Measurements from ENCODE around the gene GDPD4. TPM values are rescaled to one million over a fixed set of nuclear protein-coding genes. Genes with fewer than 3 reads are reported as not detected.
A peak's percentile ranks its signal among the peaks of the same experiment; 100 is the strongest.
"Not testable (repeated sequence)": the region's sequence is repeated elsewhere in the genome, so short reads cannot be mapped to it uniquely, and the experiment has no call there.

Gene GDPD4
- total RNA-seq, 1 experiment from 2014 or later = not detected

DNA sequence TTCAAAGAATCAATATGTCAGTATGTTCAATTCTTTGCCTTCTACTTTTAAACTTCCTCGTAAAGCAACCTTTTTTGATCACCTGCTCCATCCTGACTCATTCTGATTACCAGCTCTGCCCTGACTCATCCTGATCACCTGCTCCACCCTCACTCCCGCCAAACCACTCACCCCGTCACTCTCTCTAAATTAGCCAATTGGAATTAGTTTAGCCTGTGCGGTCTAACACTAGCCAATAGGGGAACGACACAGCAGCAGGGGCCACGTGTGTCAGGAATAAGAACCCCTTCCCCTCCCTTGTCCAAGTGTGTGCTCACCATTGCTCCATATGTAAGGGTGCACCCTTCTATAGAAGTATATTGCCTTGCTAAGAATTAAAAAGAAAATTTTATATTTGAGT, 1.5 kb downstream of the GDPD4 start:
- intact Hi-C loops (cut with micrococcal nuclease); RAD21 ChIA-PET (ENCODE audit: low non-redundant PET in 1 of 2, low total read pairs in 2 of 2, uncharacterized antibody in 2 of 2, unreplicated experiment in 2 of 2); H3K27ac ChIP-seq (ENCODE audit: low read depth, low read length); BruUV-seq (replicated peaks); H3K36me3 ChIP-seq (ENCODE audit: control insufficient read depth in 1 of 2, insufficient read depth in 2 of 2, low read length in 2 of 2); H3K9ac ChIP-seq (ENCODE audit: low read length); H3K27me3 ChIP-seq (ENCODE audit: insufficient read depth, low read length); H3K9me3 ChIP-seq (ENCODE audit: control insufficient read depth in 1 of 2, insufficient read depth in 1 of 2, low read depth in 1 of 2, low read length in 2 of 2); CTCF ChIA-PET; H3K9me2 ChIP-seq (ENCODE audit: insufficient read depth); H3K79me2 ChIP-seq (ENCODE audit: insufficient read depth, low read length); H4K20me1 ChIP-seq (ENCODE audit: insufficient read depth); H3K4me3 ChIP-seq (replicated peaks in 1 of 2; ENCODE audit: low read depth in 1 of 2, low read length in 2 of 2); POLR2A ChIA-PET: not testable (repeated sequence)
- ATAC-seq = peak; percentile 94
- Histone ChIP-seq H2AFZ (ENCODE audit: low read depth, low read length, poor library complexity, severe bottlenecking) (peak overlapping the region; percentile 62), H3K4me2 (ENCODE audit: low read length) (peak overlapping the region; percentile 34), H3K4me1 (ENCODE audit: control insufficient read depth in 1 of 2, insufficient read depth in 2 of 2, low read length in 2 of 2) (peaks cover 0 to 18% of the 10 kb centered on the region in 2 experiments; a peak in 2 of 4 replicates)
- DNase-seq (ENCODE audit: low read depth, low spot score) = peak; percentile 79
- TF ChIP-seq FOSL1 (IDR thresholded peaks at IDR 0.05; ENCODE audit: low read depth) = peak; percentile 74
- TF ChIP-seq JUND (IDR thresholded peaks at IDR 0.05) = peak; percentile 72
- TF ChIP-seq MAX (IDR thresholded peaks at IDR 0.05) = peak; percentile 79
- TF ChIP-seq SP1 (IDR thresholded peaks at IDR 0.05; ENCODE audit: low read depth) = peak; percentile 49; the same call in 1 of the 2 replicates
- TF ChIP-seq POLR2AphosphoS5 (IDR thresholded peaks at IDR 0.05; ENCODE audit: low read depth, low read length) = 0 out of 2 replicates have a peak, but pooled peaks have one; percentile 18

DNA sequence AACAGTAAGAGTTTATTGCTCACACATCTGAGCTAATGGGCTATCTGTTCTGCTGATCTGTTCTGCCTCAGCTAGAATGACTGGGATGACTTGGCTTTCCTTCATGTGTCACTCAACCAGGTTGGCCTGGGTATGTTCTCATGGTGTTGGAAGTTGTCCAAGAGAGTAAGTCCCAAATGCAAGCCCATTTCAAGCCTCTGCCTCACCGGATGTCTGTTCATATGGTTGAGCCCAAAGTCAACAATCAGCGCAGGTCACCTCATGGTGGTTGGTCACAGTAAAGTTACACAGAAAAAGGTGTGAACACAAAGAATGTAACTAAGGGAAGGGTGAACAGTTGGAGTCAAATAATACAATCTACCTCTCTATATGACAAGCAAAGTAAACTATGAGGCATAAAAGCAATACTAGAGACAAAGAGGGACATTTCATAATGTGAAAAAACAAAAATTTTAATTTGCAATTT, 1.9 kb downstream of the GDPD4 start:
- Histone ChIP-seq H3K4me2 (ENCODE audit: low read length) (peak overlapping the region; percentile 34), H3K27me3 (ENCODE audit: insufficient read depth, low read length) (no peaks in the 10 kb centered on the region), H3K36me3 (ENCODE audit: control insufficient read depth in 1 of 2, insufficient read depth in 2 of 2, low read length in 2 of 2) (no peaks in the 10 kb centered on the region), H2AFZ (ENCODE audit: low read depth, low read length, poor library complexity, severe bottlenecking) (peak overlapping the region; percentile 62), H3K79me2 (ENCODE audit: insufficient read depth, low read length) (no peaks in the 10 kb centered on the region), H3K4me3 (replicated peaks in 1 of 2; ENCODE audit: low read depth in 1 of 2, low read length in 2 of 2) (no peak overlapping the region), H3K9me2 (ENCODE audit: insufficient read depth) (no peaks in the 10 kb centered on the region), H3K9ac (ENCODE audit: low read length) (no peak overlapping the region), H3K4me1 (ENCODE audit: control insufficient read depth in 1 of 2, insufficient read depth in 2 of 2, low read length in 2 of 2) (peaks cover 0 to 18% of the 10 kb centered on the region in 2 experiments; a peak in 2 of 4 replicates), H4K20me1 (ENCODE audit: insufficient read depth) (no peaks in the 10 kb centered on the region), H3K9me3 (ENCODE audit: control insufficient read depth in 1 of 2, insufficient read depth in 1 of 2, low read depth in 1 of 2, low read length in 2 of 2) (no peaks in the 10 kb centered on the region), H3K27ac (ENCODE audit: low read depth, low read length) (no peak overlapping the region)
- TF ChIP-seq CEBPB (IDR thresholded peaks at IDR 0.05; ENCODE audit: low read depth) = 0 out of 2 replicates have a peak, but pooled peaks have one; percentile 28
- no peak for TF ChIP-seq ELF1 (IDR thresholded peaks at IDR 0.05; ENCODE audit: borderline replicate concordance, low read depth)
- peak; percentile 10; the same call in 1 of the 2 replicates for TF ChIP-seq SP1 (IDR thresholded peaks at IDR 0.05; ENCODE audit: low read depth)
- no peak for TF ChIP-seq CTCF (IDR thresholded peaks at IDR 0.05 in 2 of 3, conservative IDR thresholded peaks at IDR 0.05 in 1 of 3; ENCODE audit: borderline replicate concordance in 1 of 3, insufficient read depth in 1 of 3, low read depth in 2 of 3, low read length in 2 of 3)
- CTCF ChIA-PET = no interaction called here
- BruUV-seq (replicated peaks) = no TSS peak
- DNase-seq (ENCODE audit: low read depth, low spot score) (peak; percentile 46), ATAC-seq (peak; percentile 60)
- POLR2A ChIA-PET = no interaction called here
- RAD21 ChIA-PET (ENCODE audit: low non-redundant PET in 1 of 2, low total read pairs in 2 of 2, uncharacterized antibody in 2 of 2, unreplicated experiment in 2 of 2) = no interaction called here
- intact Hi-C loops (cut with micrococcal nuclease) = no loop called here
